Activated CD4-positive, alpha-beta memory T cell treated with anti-CD3 and anti-CD28 coated beads, Interleukin-2, amount 10 ng/mL, durations not matched to agents 7 days and 5 days (primary cell): Measurements from ENCODE around the gene OR10S1. TPM values are rescaled to one million over a fixed set of nuclear protein-coding genes. Genes with fewer than 3 reads are reported as not detected.

ENCODE experiments used
- total RNA-seq, 2 experiments: library from RNA; stranded (reverse); gene quantifications; one replicate each; pipeline ENCODE4 v1.2.3, GENCODE V29; 2021

Gene OR10S1
- total RNA-seq, 2 experiments from 2014 or later, result not detected

Other genes starting within 250 kb of the OR10S1 start
- 1 to 10 TPM; 9.2 to 9.9 TPM for gene ZNF202, start 236.1 kb downstream of the OR10S1 start, total RNA-seq
- gene OR6X1, start 223.3 kb downstream of the OR10S1 start, total RNA-seq, result not detected
- not detected for gene OR6M1, start 171.4 kb downstream of the OR10S1 start, total RNA-seq
- gene TMEM225, start 92.1 kb downstream of the OR10S1 start, total RNA-seq, result not detected
- gene OR8D4, start 75.6 kb downstream of the OR10S1 start, total RNA-seq, result not detected
- gene OR4D5, start 38.2 kb downstream of the OR10S1 start, total RNA-seq, result not detected
- gene OR6T1, start 33.9 kb downstream of the OR10S1 start, total RNA-seq, result not detected
- not detected for gene OR10G6, start 17.4 kb upstream of the OR10S1 start, total RNA-seq
- not detected for gene OR10G4, start 35.2 kb upstream of the OR10S1 start, total RNA-seq
- gene OR10G9, start 45.2 kb upstream of the OR10S1 start, total RNA-seq, result not detected
- not detected for gene OR10G8, start 49.0 kb upstream of the OR10S1 start, total RNA-seq
- gene OR10G7, start 63.5 kb upstream of the OR10S1 start, total RNA-seq, result not detected
- 1 to 10 TPM; 6.8 to 7.0 TPM for gene VWA5A, start 137.7 kb upstream of the OR10S1 start, total RNA-seq
- not detected for gene OR10D3, start 205.6 kb upstream of the OR10S1 start, total RNA-seq